ENCODE data around the gene PARD3.

PARD3 gene

GRCh38 chr10:34109495-34109894 is 705.6 kb downstream of the PARD3 start:
- no peak for DNase-seq

DNA sequence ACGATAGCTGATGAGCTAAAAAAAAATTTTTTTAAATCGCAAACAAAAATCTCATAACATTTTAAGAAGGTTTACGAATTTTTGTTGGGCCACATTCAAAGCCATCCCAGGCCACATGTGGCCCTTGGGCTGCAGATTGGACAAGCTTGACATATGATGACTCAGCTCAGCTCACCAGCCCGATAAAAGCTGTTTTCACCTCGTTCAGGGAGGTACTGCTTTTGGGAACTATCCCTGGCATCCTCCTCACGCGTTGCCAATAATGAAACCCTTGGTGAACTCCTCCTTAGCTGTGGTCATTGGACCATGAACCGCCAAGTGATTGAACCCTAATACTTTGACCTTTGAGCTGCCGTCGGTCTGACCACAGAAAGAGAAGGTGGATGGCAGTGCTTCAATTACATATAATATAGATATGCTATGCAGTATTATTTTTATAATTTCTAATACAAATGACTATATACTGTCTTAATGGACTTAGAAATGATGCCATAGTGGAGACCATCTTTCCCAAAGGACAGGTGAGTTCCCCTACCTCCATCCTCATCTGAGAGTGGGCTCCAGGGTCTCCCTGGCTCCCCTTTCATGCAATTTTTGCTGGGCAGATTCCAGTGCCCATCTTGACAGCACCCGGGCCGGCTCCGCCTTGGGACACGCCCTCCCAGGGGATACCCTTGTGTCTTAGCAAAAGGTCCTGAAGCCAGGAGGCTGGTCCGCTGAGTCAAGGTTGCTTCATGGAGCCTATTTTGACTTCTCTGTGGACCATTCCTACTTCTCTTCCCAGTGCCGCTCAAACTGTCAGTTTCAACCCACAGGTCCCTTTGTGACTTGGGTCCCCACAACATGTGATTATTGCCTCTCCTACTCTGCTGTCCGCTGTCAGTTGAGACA is 707.2 kb downstream of the PARD3 start:
- no peak for DNase-seq

DNA sequence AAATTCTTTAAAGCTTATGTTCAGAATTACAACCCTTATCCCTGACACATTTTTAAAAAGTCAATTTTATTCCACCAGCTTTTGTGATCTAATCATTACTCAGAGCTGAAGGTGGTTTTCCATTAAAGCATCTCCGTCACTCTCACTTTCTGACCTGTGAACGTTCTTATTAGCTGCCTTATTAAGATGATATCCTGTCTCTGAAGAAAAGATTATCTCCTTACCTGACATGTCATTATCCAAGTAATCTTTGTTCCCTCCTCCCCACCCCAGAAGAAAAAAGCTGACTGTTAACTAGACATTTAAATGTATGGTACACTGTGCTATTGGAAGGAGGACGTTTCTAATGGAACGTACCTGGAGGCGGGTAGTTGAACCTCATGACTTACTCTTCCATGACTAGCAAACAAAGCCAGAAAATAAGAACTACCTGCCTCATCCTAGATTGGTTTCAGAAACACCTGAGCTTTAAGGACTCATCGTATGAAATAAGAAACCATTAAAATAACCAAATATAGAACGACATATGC is 708.7 kb downstream of the PARD3 start:
- no peak for DNase-seq

- no peak for DNase-seq
Observed at GRCh38 chr10:34104829-34105572, 710.1 kb downstream of the PARD3 start.

DNA sequence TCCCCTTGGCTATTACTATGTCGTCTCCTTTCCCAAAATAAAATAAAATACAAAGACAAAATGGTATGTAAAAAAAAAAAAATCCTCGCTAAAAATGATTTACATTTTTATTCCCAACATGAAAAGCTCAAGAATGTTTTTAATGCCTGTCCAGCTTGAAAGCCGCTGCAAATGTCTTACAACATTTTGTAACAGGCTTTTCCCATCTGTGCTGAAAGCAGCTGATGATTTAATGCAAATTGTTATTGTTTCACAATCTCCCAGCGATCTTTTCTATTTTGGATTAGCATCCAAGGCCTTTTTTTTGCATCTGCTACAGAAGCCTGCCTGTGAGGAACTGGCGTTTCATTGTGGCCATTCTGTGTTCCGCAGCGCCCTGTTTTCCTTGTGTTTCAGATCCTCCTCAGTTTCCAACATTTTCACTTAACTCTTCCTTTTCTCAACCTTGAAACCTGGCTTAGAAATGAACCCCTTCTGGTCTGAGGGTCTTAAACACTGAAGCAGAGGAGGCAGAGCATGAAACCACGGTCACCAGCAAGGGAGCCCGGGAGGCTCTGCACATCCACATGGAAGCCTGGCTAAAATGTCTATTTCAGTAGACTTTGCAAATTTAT is 712.1 kb downstream of the PARD3 start:
- peak in 1 of 2 experiments; percentile 6 for DNase-seq

GRCh38 chr10:34102237-34102673 is 712.8 kb downstream of the PARD3 start:
- no peak for DNase-seq

- DNase-seq: no peak
Observed at GRCh38 chr10:34101001-34101400, 714.1 kb downstream of the PARD3 start.

GRCh38 chr10:34098821-34099567 is 716.1 kb downstream of the PARD3 start:
- DNase-seq: no peak

- DNase-seq: peak; percentile 23 to 64
Observed at GRCh38 chr10:34097682-34098081, 717.4 kb downstream of the PARD3 start.

DNA sequence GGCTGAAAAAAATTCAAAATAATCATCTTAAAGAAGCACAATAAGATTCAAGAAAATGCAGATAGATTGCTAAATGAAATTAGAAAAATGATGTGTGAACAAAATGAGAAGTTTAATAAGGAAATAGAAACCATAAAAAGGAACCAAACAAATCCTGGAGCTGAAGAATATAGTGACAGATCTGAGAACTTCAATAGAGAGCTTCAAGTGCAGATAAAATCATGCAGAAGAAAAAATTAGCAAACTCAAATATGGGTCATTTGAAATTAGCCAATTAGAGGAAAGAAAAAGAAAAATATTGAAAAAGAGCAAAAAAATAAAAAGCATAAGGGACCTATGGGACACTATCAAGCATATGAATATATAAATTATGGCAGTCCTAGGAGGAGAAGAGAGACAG is 720.1 kb downstream of the PARD3 start:
- DNase-seq: no peak

DNA sequence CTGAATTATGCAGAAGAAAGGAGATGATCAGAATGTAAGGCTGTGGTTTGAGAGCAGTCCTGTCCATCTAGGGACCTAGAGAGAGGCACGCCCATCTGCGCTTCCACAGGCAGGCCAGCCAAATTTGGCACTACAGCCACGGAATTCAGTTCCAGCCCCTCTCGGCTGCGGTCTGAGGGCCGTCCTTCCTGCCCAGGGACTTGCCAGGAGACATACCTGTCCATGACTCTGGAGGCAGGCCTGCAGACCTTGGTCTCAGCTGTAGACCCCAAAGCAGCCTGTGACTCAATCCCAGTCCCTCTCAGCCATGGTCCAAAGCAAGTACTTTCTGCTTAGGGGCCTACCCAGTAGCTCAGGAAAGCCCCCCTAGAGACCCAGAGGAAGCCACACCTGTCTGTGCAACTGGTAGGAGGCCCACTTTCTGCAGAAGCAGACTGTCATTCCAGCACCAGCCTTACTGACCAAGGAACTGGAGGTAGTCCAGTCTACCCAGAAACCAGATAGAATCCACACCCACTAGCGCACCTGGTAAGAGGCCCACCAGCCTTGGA is 720.9 kb downstream of the PARD3 start:
- DNase-seq: no peak

- DNase-seq: no peak
Observed at GRCh38 chr10:34092891-34093290, 722.2 kb downstream of the PARD3 start.

GRCh38 chr10:34091635-34092195 is 723.4 kb downstream of the PARD3 start:
- DNase-seq: no peak

- no peak for DNase-seq
Observed at GRCh38 chr10:34089253-34089652, 725.8 kb downstream of the PARD3 start.

- DNase-seq: no peak
Observed at GRCh38 chr10:34088208-34088794, 726.8 kb downstream of the PARD3 start.

GRCh38 chr10:34087095-34087418 is 728.0 kb downstream of the PARD3 start:
- no peak for DNase-seq

- no peak for DNase-seq
Observed at GRCh38 chr10:34083567-34083966, 731.5 kb downstream of the PARD3 start.

DNA sequence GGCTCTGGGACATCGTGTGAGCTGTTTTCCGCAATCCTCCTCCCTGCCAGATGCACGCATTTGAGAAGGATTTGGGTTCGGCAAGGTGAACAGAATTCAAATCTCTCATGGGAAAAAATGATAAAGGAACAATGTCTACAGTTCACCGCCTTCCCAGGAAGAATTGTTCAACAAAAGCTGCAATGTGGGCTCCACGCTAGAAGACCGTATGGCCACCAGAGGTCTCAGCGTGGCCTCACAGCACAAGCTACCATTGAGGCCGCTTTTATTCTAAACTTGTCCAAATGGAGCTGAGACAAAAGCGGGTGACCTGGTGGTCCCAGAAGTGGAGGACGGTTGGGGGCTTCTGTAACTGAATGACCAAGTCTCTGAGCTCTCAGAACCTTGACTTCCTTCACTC is 733.1 kb downstream of the PARD3 start:
- no peak for DNase-seq

DNA sequence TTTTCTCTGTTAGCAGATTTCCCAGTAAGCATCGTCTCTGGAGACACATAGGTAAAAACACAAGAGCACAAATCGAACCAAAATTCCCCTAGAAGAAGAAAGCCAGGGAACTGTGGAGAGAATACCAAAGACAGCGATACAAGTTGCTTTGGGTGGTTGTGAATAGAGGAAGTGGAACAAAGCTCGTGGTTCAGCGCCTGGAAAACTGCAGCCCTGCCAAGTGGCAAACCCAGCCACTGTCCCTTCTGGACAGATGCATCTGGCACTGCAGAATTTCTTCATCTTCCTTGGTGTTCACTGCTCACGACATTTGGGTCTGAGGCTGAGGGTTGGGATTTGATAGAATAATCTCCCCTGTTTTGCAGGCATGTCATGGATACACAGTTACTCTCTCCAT is 733.8 kb downstream of the PARD3 start:
- DNase-seq: no peak

GRCh38 chr10:34080485-34081346 is 734.4 kb downstream of the PARD3 start:
- DNase-seq: no peak
